Placental epithelial cell (primary cell): ENCODE data around the gene RBM7. TPM values are rescaled to one million over a fixed set of nuclear protein-coding genes. Genes with fewer than 3 reads are reported as not detected.

ENCODE experiments used
- total RNA-seq: library from RNA; depleted of rRNA; stranded (reverse); fragments of >200 nt; gene quantifications from 2 replicates; pipeline ENCODE4 v1.2.3, GENCODE V29; 2012

Gene RBM7
- 46.3 and 52.6 TPM in 2 replicates for total RNA-seq

GRCh38 chr11:114400216-114400914 lies at the start of gene RBM7, which contains the start of gene C11orf71:
Gene RBM7, plus strand, starts transcription at chr11:114400666. Its CDS starts 6 bp downstream, at chr11:114400672.
Gene C11orf71, minus strand, starts transcription at chr11:114400511. Its CDS starts 180 bp downstream, at chr11:114400331.

GRCh38 chr11:114439229-114440120 lies 39.0 kb downstream of the RBM7 start, which contains the start of gene REXO2:
Gene REXO2, plus strand, starts transcription at chr11:114439467. Its CDS starts 62 bp downstream, at chr11:114439529.

Other genes starting within 250 kb of the RBM7 start
- gene NNMT, start 104.3 kb upstream of the RBM7 start, total RNA-seq = 3.1 and 4.0 TPM in 2 replicates
- 2.8 and 4.3 TPM in 2 replicates for gene C11orf71, start 155 bp upstream of the RBM7 start, total RNA-seq
- gene REXO2, start 38.8 kb downstream of the RBM7 start, total RNA-seq = 169 and 199 TPM in 2 replicates
- gene NXPE1, start 159.2 kb downstream of the RBM7 start, total RNA-seq = not detected in 2 replicates
- gene NXPE4, start 195.1 kb downstream of the RBM7 start, total RNA-seq = not detected in 2 replicates